H1 (cell line): ENCODE measurements around the gene NOLC1. TPM values are rescaled to one million over a fixed set of nuclear protein-coding genes. Genes with fewer than 3 reads are reported as not detected.

Source experiments
- CTCF ChIA-PET: fragments of 300-600 bp; sonication (Branson Sonifier 250); formaldehyde crosslinking; loops from one replicate; lab custom pipeline; 2021; ENCODE audit not compliant: partially characterized antibody; lab: Charles Lee
- POLR2A ChIA-PET: fragments of 300-600 bp; sonication (Branson Sonifier 250); formaldehyde crosslinking; loops from one replicate; lab custom pipeline; 2021; ENCODE audit warnings: inconsistent platforms; ENCODE audit not compliant: partially characterized antibody; lab: Charles Lee
- DNase-seq, 2 experiments: peaks; one replicate each; pipeline versions ENCODE4 v3.0.0 to v3.0.0-alpha.2; 2010 to 2022; ENCODE audit warnings: low spot score in 2 of 2, low read depth in 1 of 2, mixed read lengths in 1 of 2
- FAIRE-seq: peaks from 2 replicates; lab custom pipeline; 2011; peaks lifted over from hg19 to GRCh38; lab: Jason Lieb, UNC
- H2AFZ ChIP-seq: 2 replicates; pipeline ENCODE4 v1.8.1; 2012; ENCODE audit warnings: low read length, inconsistent platforms
- H2AK5ac ChIP-seq: 2 replicates; pipeline ENCODE4 v1.6.1; 2013; ENCODE audit warnings: low read depth, low read length
- H2BK120ac ChIP-seq: replicated peaks from 2 replicates; pipeline ENCODE3; 2013; ENCODE audit warnings: low read depth, low read length, inconsistent platforms
- H2BK12ac ChIP-seq: 2 replicates; pipeline ENCODE4 v1.6.1; 2013; ENCODE audit warnings: low read depth, low read length
- H2BK15ac ChIP-seq: 2 replicates; pipeline ENCODE4 v1.6.1; 2013; ENCODE audit warnings: low read length
- H2BK20ac ChIP-seq: 2 replicates; pipeline ENCODE4 v1.6.1; 2013; ENCODE audit warnings: low read length
- H2BK5ac ChIP-seq: 2 replicates; pipeline ENCODE4 v1.6.1; 2013; ENCODE audit warnings: low read depth, low read length
- H3K14ac ChIP-seq: 2 replicates; pipeline ENCODE4 v1.6.1; 2013; ENCODE audit warnings: inconsistent platforms; ENCODE audit not compliant: insufficient read length
- H3K18ac ChIP-seq: 2 replicates; pipeline ENCODE4 v1.6.1; 2013; ENCODE audit warnings: low read length; ENCODE audit errors: extremely low read depth
- H3K23ac ChIP-seq: 2 replicates; pipeline ENCODE4 v1.6.1; 2013; ENCODE audit warnings: inconsistent platforms; ENCODE audit not compliant: insufficient read length
- H3K23me2 ChIP-seq: 2 replicates; pipeline ENCODE4 v1.6.1; 2013; ENCODE audit warnings: low read depth, low read length
- H3K27ac ChIP-seq: 2 replicates; pipeline ENCODE4 v1.6.1; 2011; ENCODE audit warnings: low read depth, low read length, inconsistent platforms
- H3K27me3 ChIP-seq, 4 experiments: replicated peaks in 1 of 4; 1 replicate in 1 of 4; 2 replicates in 3 of 4; pipeline versions ENCODE4 v1.6.1 to v1.8.1; 2011 to 2013; ENCODE audit warnings: low read length in 3 of 4, mild to moderate bottlenecking in 3 of 4, inconsistent platforms in 2 of 4, mixed read lengths in 2 of 4, moderate library complexity in 1 of 4; ENCODE audit not compliant: control insufficient read depth in 3 of 4, insufficient read depth in 3 of 4; ENCODE audit errors: extremely low read depth in 1 of 4
- H3K36me3 ChIP-seq, 4 experiments: 2 replicates each; pipeline versions ENCODE4 v1.6.1 to v1.8.1; 2011 to 2013; ENCODE audit warnings: mild to moderate bottlenecking in 4 of 4, low read length in 3 of 4, moderate library complexity in 2 of 4, control low read depth in 1 of 4, inconsistent platforms in 1 of 4; ENCODE audit not compliant: insufficient read depth in 4 of 4, control insufficient read depth in 2 of 4
- H3K4ac ChIP-seq: replicated peaks from 2 replicates; pipeline ENCODE3; 2013; ENCODE audit warnings: low read length, low read depth, mixed read lengths, inconsistent platforms; ENCODE audit not compliant: insufficient read length
- H3K4me1 ChIP-seq, 4 experiments: replicated peaks in 1 of 4; 1 replicate in 1 of 4; 2 replicates in 3 of 4; pipeline versions ENCODE4 v1.6.1 to v1.8.1; 2011 to 2013; ENCODE audit warnings: low read length in 3 of 4, inconsistent platforms in 2 of 4, mixed read lengths in 1 of 4; ENCODE audit not compliant: insufficient read depth in 4 of 4, control insufficient read depth in 3 of 4
- H3K4me2 ChIP-seq, 2 experiments: 2 replicates each; pipeline versions ENCODE4 v1.6.1 to v1.8.1; 2011 to 2013; ENCODE audit warnings: low read depth in 2 of 2, low read length in 2 of 2, control low read depth in 1 of 2, inconsistent platforms in 1 of 2, mild to moderate bottlenecking in 1 of 2; ENCODE audit not compliant: insufficient read depth in 1 of 2
- H3K4me3 ChIP-seq, 4 experiments: fragments of 200-600, 300-600 bp in 1 of 4; sonication (generic), shearing (Covaris generic), sonication (Bioruptor Twin) in 1 of 4; 2 replicates each; pipeline versions ENCODE4 v1.5.1 to v1.8.1; 2011 to 2016; ENCODE audit warnings: low read length in 4 of 4, low read depth in 3 of 4, control low read depth in 2 of 4, inconsistent platforms in 2 of 4, mild to moderate bottlenecking in 2 of 4, mixed read lengths in 1 of 4, moderate library complexity in 1 of 4; ENCODE audit not compliant: insufficient read depth in 2 of 4; ENCODE audit errors: extremely low read depth in 1 of 4
- H3K56ac ChIP-seq: replicated peaks from 2 replicates; pipeline ENCODE3; 2013; ENCODE audit warnings: low read depth, mild to moderate bottlenecking, mixed read lengths, low read length, inconsistent platforms; ENCODE audit not compliant: insufficient read length
- H3K79me1 ChIP-seq: 2 replicates; pipeline ENCODE4 v1.6.1; 2013; ENCODE audit warnings: low read depth, low read length, control low read depth
- H3K79me2 ChIP-seq, 2 experiments: 2 replicates each; pipeline versions ENCODE4 v1.6.1 to v1.8.1; 2012 to 2013; ENCODE audit warnings: low read length in 2 of 2, mild to moderate bottlenecking in 2 of 2, inconsistent platforms in 1 of 2; ENCODE audit not compliant: insufficient read depth in 2 of 2, control insufficient read depth in 1 of 2
- H3K9ac ChIP-seq, 4 experiments: replicated peaks in 1 of 4; 1 replicate in 1 of 4; 2 replicates in 3 of 4; pipeline versions ENCODE4 v1.6.1 to v1.8.1; 2011 to 2013; ENCODE audit warnings: low read depth in 3 of 4, low read length in 3 of 4, control low read depth in 2 of 4, mild to moderate bottlenecking in 2 of 4, moderate library complexity in 2 of 4, inconsistent platforms in 1 of 4; ENCODE audit errors: extremely low read depth in 1 of 4
- H3K9me3 ChIP-seq, 2 experiments: 2 replicates each; pipeline versions ENCODE4 v1.6.1 to v1.8.1; 2012 to 2013; ENCODE audit warnings: mild to moderate bottlenecking in 2 of 2, moderate library complexity in 2 of 2, control low read depth in 1 of 2, inconsistent platforms in 1 of 2, low read depth in 1 of 2, low read length in 1 of 2, mixed read lengths in 1 of 2; ENCODE audit not compliant: insufficient read depth in 2 of 2
- H4K20me1 ChIP-seq, 2 experiments: replicated peaks in 1 of 2; 2 replicates each; pipeline versions ENCODE3 to v1.8.1; 2011 to 2013; ENCODE audit warnings: inconsistent platforms in 2 of 2, low read length in 2 of 2, mild to moderate bottlenecking in 1 of 2; ENCODE audit not compliant: insufficient read depth in 2 of 2, control insufficient read depth in 1 of 2
- H4K5ac ChIP-seq: 2 replicates; pipeline ENCODE4 v1.6.1; 2013; ENCODE audit warnings: low read length, low read depth, mixed read lengths, inconsistent platforms; ENCODE audit not compliant: insufficient read length
- H4K8ac ChIP-seq: 2 replicates; pipeline ENCODE4 v1.8.0; 2013; ENCODE audit warnings: mild to moderate bottlenecking, moderate library complexity, low read length, inconsistent platforms; ENCODE audit not compliant: insufficient read depth; ENCODE audit errors: extremely low read depth
- H4K91ac ChIP-seq: replicated peaks from 2 replicates; pipeline ENCODE3; 2013; ENCODE audit warnings: low read length, mixed read lengths, inconsistent platforms; ENCODE audit not compliant: insufficient read length
- EZH2 ChIP-seq: fragments of 200-600 bp; sonication (generic); IDR thresholded peaks from 2 replicates; pipeline ENCODE4 v1.7.1; 2012; ENCODE audit warnings: low read depth, mild to moderate bottlenecking, moderate library complexity, low read length, inconsistent platforms; ENCODE audit not compliant: severe bottlenecking
- MAFK ChIP-seq: IDR thresholded peaks from 2 replicates; pipeline ENCODE4 v1.6.1; 2012; ENCODE audit warnings: low read depth, mild to moderate bottlenecking, improper control_type of control experiment, low read length
- SP4 ChIP-seq: IDR thresholded peaks from 2 replicates; pipeline ENCODE4 v1.6.1; 2012; ENCODE audit warnings: low read length, inconsistent platforms
- USF2 ChIP-seq: IDR thresholded peaks from 2 replicates; pipeline ENCODE4 v1.6.1; 2011; ENCODE audit warnings: low read length, improper control_type of control experiment
- WGBS, 2 experiments: shearing (Covaris generic) in 1 of 2; methylation state at CpG; one replicate each; pipeline versions ENCODE4 v1.1.6 to v1.1.7; 2013 to 2015; ENCODE audit warnings: low lambda C conversion rate in 2 of 2, mixed read lengths in 2 of 2, inconsistent platforms in 1 of 2, low coverage in 1 of 2, missing lambda C conversion rate in 1 of 2; ENCODE audit not compliant: insufficient replicate concordance in 2 of 2, insufficient coverage in 1 of 2, insufficient read length in 1 of 2; ENCODE audit errors: extremely low coverage in 1 of 2, missing lambda C conversion rate in 1 of 2; 5-methylcytosine and 5-hydroxymethylcytosine counted together
- polyA plus RNA-seq, 7 experiments: library from polyadenylated mRNA; depleted of rRNA in 3 of 7; stranded (reverse) in 5 of 7; unstranded in 2 of 7; fragments of >200 nt in 5 of 7; fragments of 200-250 nt in 2 of 7; gene quantifications; 1 replicate in 5 of 7; 2 replicates in 1 of 7; 4 replicates in 1 of 7; pipeline versions ENCODE4 v1.2.1 to v1.2.3, GENCODE V29; 2011 to 2013; ENCODE audit warnings: missing spikeins in 2 of 7, mixed read lengths in 2 of 7
- total RNA-seq: library from RNA; stranded (reverse); fragmentation: NEBNext Ultra II Directional; extraction: Animal tissue kit (Norgen Biotek cat#: 25700); gene quantifications from 2 replicates; pipeline ENCODE4 v1.2.1, GENCODE V29; 2021

Gene NOLC1
- total and polyA plus RNA-seq, 2 of the 8 experiments (the other 6 are each of a cell fraction or from before 2014, with no cell fraction given) = 86.3 to 191 TPM

- TF ChIP-seq EZH2 (no peak), SP4 (no peak), MAFK (no peak), USF2 (no peak)
- H4K20me1 ChIP-seq = no peaks in the 10 kb centered on the region
- no peaks in the 10 kb centered on the region for H3K79me1 ChIP-seq
- peaks cover 0 to 2% (median 0%) of the 10 kb centered on the region in 4 experiments; a peak in 1 of 7 replicates for H3K27me3 ChIP-seq
- no peak overlapping the region for H3K4me2 ChIP-seq
- DNase-seq (no peak), FAIRE-seq (no peak)
- H4K91ac ChIP-seq = no peak overlapping the region
- no peaks in the 10 kb centered on the region for H3K4me1 ChIP-seq
- H2BK5ac ChIP-seq = no peak overlapping the region
- H3K14ac ChIP-seq = no peak overlapping the region
- H2AFZ ChIP-seq = no peak overlapping the region
- H2BK120ac ChIP-seq = no peak overlapping the region
- H3K4me3 ChIP-seq = no peak overlapping the region
- H3K18ac ChIP-seq = no peak overlapping the region
- no peak overlapping the region for H3K9ac ChIP-seq
- no peaks in the 10 kb centered on the region; a peak in 1 of 8 replicates for H3K36me3 ChIP-seq
- ChIA-PET POLR2A (no interaction called here), CTCF (interaction anchor here (0.6 to 1.6 kb wide), 3 partner anchors 12 to 30 kb away, joined by 4 to 5 read pairs (median 4); no protein-coding TSS in a partner anchor)
- H2BK15ac ChIP-seq = no peak overlapping the region
- no peak overlapping the region for H4K8ac ChIP-seq
- H2BK12ac ChIP-seq = no peak overlapping the region
- H3K56ac ChIP-seq = no peak overlapping the region
- H3K79me2 ChIP-seq = no peaks in the 10 kb centered on the region
- H3K9me3 ChIP-seq = peaks cover 15 to 27% of the 10 kb centered on the region in 2 experiments
- H3K4ac ChIP-seq = no peak overlapping the region
- WGBS, 2 experiments = 93% methylated on average over 22 of the region's 34 CpGs; no CpG with 5 or more reads in 1 of the 2 experiments
- no peaks in the 10 kb centered on the region for H3K23me2 ChIP-seq
- H2BK20ac ChIP-seq = no peak overlapping the region
- no peak overlapping the region for H3K23ac ChIP-seq
- H4K5ac ChIP-seq = no peak overlapping the region
- no peak overlapping the region for H3K27ac ChIP-seq
- no peak overlapping the region for H2AK5ac ChIP-seq
These were observed 48.8 kb downstream of the NOLC1 start for GRCh38 chr10:102200751-102201640.
